Smooth muscle cell (in vitro differentiated cells): ENCODE measurements around the gene ADNP. TPM values are rescaled to one million over a fixed set of nuclear protein-coding genes. Genes with fewer than 3 reads are reported as not detected.
"Not testable (repeated sequence)": the region's sequence is repeated elsewhere in the genome, so short reads cannot be mapped to it uniquely, and the experiment has no call there.

ENCODE experiments used
- DNase-seq: peaks from one replicate; lab custom pipeline; 2025; ENCODE audit not compliant: unreplicated experiment; lab: John Stamatoyannopoulos, UW
- H2AFZ ChIP-seq: fragments of 200-600 bp; sonication (generic); 2 replicates; pipeline ENCODE4 v1.6.0; 2016; ENCODE audit warnings: antibody characterized with exemption, low read depth, mild to moderate bottlenecking
- H3F3A ChIP-seq: fragments of 200-600 bp; sonication (generic); 2 replicates; pipeline ENCODE4 v1.6.0; 2017; ENCODE audit warnings: antibody characterized with exemption, low read depth
- H3K27ac ChIP-seq: fragments of 200-600 bp; sonication (generic); 2 replicates; pipeline ENCODE4 v1.5.1; 2016; ENCODE audit warnings: low read depth, mild to moderate bottlenecking
- H3K27me3 ChIP-seq: fragments of 200-600 bp; sonication (generic); 2 replicates; pipeline ENCODE4 v1.6.1; 2016; ENCODE audit warnings: low read depth, mild to moderate bottlenecking
- H3K36me3 ChIP-seq: fragments of 200-600 bp; sonication (generic); 2 replicates; pipeline ENCODE4 v1.5.1; 2016; ENCODE audit warnings: low read depth
- H3K4me1 ChIP-seq: fragments of 200-600 bp; sonication (generic); 2 replicates; pipeline ENCODE4 v1.5.1; 2016; ENCODE audit warnings: low read depth
- H3K4me2 ChIP-seq: fragments of 200-600 bp; sonication (generic); 2 replicates; pipeline ENCODE4 v1.6.0; 2016; ENCODE audit warnings: mild to moderate bottlenecking
- H3K4me3 ChIP-seq: fragments of 200-600 bp; sonication (generic); 2 replicates; pipeline ENCODE4 v1.5.1; 2016; ENCODE audit warnings: mild to moderate bottlenecking
- H3K79me2 ChIP-seq: fragments of 200-600 bp; sonication (generic); 2 replicates; pipeline ENCODE4 v1.6.0; 2016; ENCODE audit warnings: low read depth, mild to moderate bottlenecking
- H3K9ac ChIP-seq: fragments of 200-600 bp; sonication (generic); 2 replicates; pipeline ENCODE4 v1.6.0; 2016; ENCODE audit warnings: low read depth
- H3K9me3 ChIP-seq: fragments of 200-600 bp; sonication (generic); replicated peaks from 2 replicates; pipeline ENCODE4 v1.5.1; 2016; ENCODE audit warnings: low read depth
- H4K20me1 ChIP-seq: fragments of 200-600 bp; sonication (generic); 2 replicates; pipeline ENCODE4 v1.6.0; 2016; ENCODE audit warnings: low read depth
- CTCF ChIP-seq: fragments of 200-600 bp; sonication (generic); IDR thresholded peaks from 2 replicates; pipeline ENCODE4 v1.5.1; 2017; ENCODE audit warnings: borderline replicate concordance, mild to moderate bottlenecking, antibody characterized with exemption; ENCODE audit not compliant: insufficient read depth, poor library complexity, severe bottlenecking
- WGBS: methylation state at CpG from one replicate; pipeline ENCODE4 v1.1.7; 2016; ENCODE audit warnings: low lambda C conversion rate; 5-methylcytosine and 5-hydroxymethylcytosine counted together
- polyA plus RNA-seq: library from polyadenylated mRNA; unstranded; fragments of >200 nt; fragmentation: Nextera tagmentation; extraction: Ambion mirVana; gene quantifications from 2 replicates; pipeline ENCODE4 v1.2.1, GENCODE V29; 2016
- total RNA-seq: library from RNA; depleted of rRNA; stranded (reverse); fragments of >200 nt; gene quantifications from 2 replicates; pipeline ENCODE4 v1.2.3, GENCODE V29; 2014

Gene ADNP
- total RNA-seq = 54.9 and 57.4 TPM in 2 replicates
- polyA plus RNA-seq = 14.2 and 15.3 TPM in 2 replicates

DNA sequence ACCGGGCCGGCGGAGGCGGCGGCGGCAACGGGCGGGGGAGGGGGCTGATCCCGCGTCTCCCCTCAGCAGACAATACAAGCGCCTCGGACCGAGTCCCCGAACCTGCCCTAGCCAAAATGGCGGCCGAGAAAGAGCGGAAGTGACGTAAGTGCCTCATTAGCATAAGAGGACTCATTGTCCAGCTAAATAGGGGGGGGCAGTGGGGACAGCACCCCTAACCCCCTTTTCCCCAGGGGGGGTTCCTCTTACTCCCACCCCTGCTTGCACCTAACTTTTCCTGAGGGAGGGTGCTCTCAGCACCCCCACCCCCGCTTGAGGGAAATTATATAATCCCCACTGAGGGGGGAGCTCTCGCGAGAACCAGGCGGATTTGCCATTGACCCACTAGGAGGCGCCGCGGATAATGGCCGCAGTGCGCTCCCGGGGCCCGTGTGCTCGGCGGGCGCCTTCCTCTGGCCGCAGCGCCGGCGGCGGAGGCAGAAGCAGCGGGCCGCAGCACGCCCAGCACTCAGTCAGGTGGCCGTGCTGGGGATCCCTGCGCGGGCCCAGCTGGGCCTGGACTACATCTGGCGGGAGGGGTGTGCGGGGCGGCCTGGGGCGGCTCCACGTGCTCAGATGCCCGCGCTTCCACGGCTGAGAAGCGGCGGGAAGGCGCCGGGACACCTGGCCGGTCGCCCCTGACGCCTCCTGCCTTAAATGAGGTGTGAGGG lies at the start of gene ADNP:
TSS of gene ADNP (minus strand) at position 132 of the 710 bp plus-strand sequence. CDS start 27,441 bp downstream, outside the sequence.
- peaks cover 26% of the 10 kb centered on the region for H3K4me1 ChIP-seq
- H3K27me3 ChIP-seq = no peaks in the 10 kb centered on the region
- H2AFZ ChIP-seq = no peak within 1 kb of the TSS
- H3K4me2 ChIP-seq = peak within 1 kb of the TSS; percentile 91
- peaks cover 41% of the 10 kb centered on the region for H3K79me2 ChIP-seq
- peak within 1 kb of the TSS; percentile 84 for H3K4me3 ChIP-seq
- H3K36me3 ChIP-seq = peaks cover 22% of the 10 kb centered on the region
- TF ChIP-seq CTCF = peak; percentile 57
- no peaks in the 10 kb centered on the region for H3K9me3 ChIP-seq
- DNase-seq = peak; percentile 97
- peak within 1 kb of the TSS; percentile 95 for H3K27ac ChIP-seq
- H3F3A ChIP-seq = peaks cover 45% of the 10 kb centered on the region
- peaks cover 37% of the 10 kb centered on the region for H4K20me1 ChIP-seq
- 6% methylated on average over 48 of the region's 58 CpGs for WGBS
- peak within 1 kb of the TSS; percentile 89 for H3K9ac ChIP-seq

DNA sequence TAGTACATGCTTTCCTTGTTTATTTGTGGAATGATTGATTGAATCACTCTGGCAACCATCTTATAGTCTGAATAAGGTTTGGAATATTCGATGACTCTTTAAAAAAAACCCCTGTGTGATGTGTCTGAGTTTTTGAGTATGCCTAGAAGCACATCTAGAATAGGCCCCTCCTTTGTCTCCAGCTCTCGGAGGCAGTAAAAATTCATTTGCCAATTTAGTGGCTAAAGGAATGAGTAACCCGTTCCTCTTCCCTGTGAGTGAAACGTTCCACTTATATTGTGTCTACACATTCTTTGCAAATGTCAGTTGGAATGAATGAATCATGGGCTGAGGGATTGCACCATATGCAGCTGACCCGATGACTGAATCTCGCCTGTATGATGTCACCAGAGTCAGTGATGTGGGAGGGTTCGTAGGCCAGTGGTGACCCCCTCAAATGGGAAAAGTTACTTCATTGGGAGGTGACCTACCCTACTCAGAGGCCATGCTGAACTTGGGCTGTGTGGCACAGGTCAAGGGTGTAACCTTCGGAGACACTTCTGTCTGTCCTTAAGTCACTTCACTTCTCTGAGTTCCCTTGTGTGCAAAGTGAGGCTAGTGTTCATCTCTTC lies 48.9 kb upstream of the ADNP start:
- Histone ChIP-seq H3K9me3 (no peaks in the 10 kb centered on the region), H3K4me2 (peak overlapping the region; percentile 38), H3K27ac (peak overlapping the region; percentile 98), H4K20me1 (no peaks in the 10 kb centered on the region), H3K36me3 (no peaks in the 10 kb centered on the region), H3K27me3 (no peaks in the 10 kb centered on the region), H2AFZ (no peak overlapping the region), H3K4me3 (no peak overlapping the region), H3K4me1 (no peaks in the 10 kb centered on the region), H3F3A (no peaks in the 10 kb centered on the region), H3K9ac (peak overlapping the region; percentile 90), H3K79me2 (no peaks in the 10 kb centered on the region)
- 20% methylated on average over 8 of the region's 8 CpGs for WGBS
- DNase-seq = peak; percentile 11
- TF ChIP-seq CTCF = no peak

DNA sequence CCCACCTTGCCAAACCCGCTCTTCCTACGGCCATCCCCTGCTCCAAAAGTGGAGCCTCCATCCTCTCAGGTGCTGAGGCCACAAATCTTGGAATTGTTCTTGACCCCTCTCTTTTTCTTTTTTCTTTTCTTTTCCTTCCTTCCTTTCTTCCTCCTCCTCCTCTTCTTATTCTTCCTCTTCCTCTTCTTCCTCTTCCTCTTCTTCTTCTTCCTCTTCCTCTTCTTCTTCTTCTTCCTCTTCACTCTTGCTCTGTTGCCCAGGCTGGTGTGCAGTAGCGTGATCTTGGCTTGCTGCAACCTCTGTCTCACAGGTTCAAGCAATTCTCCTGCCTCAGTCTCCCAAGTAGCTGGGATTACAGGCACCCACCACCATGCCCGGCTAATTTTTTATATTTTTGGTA lies 47.3 kb upstream of the ADNP start:
- WGBS = 94% methylated on average over 4 of the region's 4 CpGs
- H3K4me2 ChIP-seq, DNase-seq, H2AFZ ChIP-seq, H3K9me3 ChIP-seq, H4K20me1 ChIP-seq, H3K27me3 ChIP-seq, H3K4me3 ChIP-seq, H3F3A ChIP-seq, H3K79me2 ChIP-seq, H3K36me3 ChIP-seq, H3K27ac ChIP-seq, H3K4me1 ChIP-seq, H3K9ac ChIP-seq: not testable (repeated sequence)

- DNase-seq = no peak
- Histone ChIP-seq H3K9me3 (no peaks in the 10 kb centered on the region), H3K4me1 (no peaks in the 10 kb centered on the region), H3F3A (no peaks in the 10 kb centered on the region), H3K27me3 (no peaks in the 10 kb centered on the region), H3K9ac (no peak overlapping the region), H3K79me2 (no peaks in the 10 kb centered on the region), H2AFZ (no peak overlapping the region), H4K20me1 (no peaks in the 10 kb centered on the region), H3K4me2 (no peak overlapping the region), H3K4me3 (no peak overlapping the region), H3K36me3 (no peaks in the 10 kb centered on the region), H3K27ac (no peak overlapping the region)
- 67% methylated on average over 20 of the region's 20 CpGs for WGBS
- TF ChIP-seq CTCF = no peak
Measured at GRCh38 chr20:50977066-50978021, 46.1 kb upstream of the ADNP start.
